NCI-H510A (cell line): ENCODE measurements around the gene USP32.
"Not testable (repeated sequence)": the region's sequence is repeated elsewhere in the genome, so short reads cannot be mapped to it uniquely, and the experiment has no call there.

ENCODE experiments used
- DNase-seq: peaks from one replicate; lab custom pipeline; 2025; lab: John Stamatoyannopoulos, UW

The USP32 gene

DNA sequence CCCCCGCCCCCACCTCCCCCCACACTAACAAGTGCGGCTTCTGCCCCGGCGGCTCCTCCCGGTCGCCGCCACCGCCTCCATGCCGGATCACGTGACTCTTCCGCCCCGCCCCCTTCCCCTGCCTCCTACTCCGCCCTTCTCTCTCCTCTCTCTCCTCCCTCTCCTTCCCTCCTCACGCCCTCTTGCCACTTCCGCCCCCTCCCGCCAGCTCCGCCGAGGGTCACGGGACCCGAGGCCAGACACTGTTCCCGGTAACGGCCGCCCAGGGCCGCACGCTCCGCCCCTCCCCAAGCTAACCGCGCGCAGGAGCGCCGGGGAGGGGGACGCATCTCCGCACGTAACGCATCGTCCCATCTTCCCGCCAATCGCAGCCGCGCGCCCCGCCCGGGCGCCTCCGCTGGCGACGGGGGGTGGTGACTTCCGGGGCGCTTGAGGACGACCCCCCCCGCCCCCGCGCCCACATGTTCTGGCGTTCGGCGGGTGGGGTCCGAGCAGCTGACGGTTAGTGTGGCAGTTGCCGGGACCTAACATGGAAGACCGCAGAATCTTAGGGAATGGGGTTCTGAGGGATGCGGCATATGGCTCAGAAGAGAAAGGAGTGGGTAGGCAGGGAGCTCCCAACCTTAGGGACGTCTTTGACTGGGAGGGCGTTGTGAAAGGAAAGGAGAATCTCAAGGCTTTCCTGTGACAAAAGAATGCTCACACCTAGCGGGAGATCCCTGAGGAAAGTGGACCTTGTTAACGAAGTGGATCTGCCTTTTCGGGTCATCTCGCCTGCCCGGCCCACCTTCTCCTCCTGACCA, at the start of gene USP32:
USP32 (minus strand) TSS at position 92 of the 803 bp plus-strand sequence. CDS start 194 bp downstream, outside the sequence.
- peak; percentile 99 for DNase-seq

DNA sequence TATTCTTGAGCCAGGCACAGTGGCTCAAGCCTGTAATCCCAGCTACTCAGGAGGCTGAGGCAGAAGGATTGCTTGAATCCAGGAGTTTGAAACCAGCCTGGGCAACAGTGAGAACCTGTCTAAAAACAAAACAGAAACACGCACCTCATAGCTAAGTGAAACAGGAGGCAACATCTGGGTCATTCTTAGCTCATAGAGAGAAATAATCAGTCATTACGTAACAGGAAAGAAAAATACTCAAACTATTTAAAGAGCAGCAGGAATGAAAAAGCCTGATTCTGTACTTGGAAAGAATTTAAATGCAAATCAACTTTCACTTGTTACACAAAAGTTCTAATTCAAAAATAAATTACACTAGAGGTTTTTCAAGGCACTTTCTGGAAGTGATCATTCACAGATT, 47.6 kb upstream of the USP32 start:
- DNase-seq = no peak

GRCh38 chr17:60436676-60437075, 44.7 kb upstream of the USP32 start:
- DNase-seq = no peak

DNA sequence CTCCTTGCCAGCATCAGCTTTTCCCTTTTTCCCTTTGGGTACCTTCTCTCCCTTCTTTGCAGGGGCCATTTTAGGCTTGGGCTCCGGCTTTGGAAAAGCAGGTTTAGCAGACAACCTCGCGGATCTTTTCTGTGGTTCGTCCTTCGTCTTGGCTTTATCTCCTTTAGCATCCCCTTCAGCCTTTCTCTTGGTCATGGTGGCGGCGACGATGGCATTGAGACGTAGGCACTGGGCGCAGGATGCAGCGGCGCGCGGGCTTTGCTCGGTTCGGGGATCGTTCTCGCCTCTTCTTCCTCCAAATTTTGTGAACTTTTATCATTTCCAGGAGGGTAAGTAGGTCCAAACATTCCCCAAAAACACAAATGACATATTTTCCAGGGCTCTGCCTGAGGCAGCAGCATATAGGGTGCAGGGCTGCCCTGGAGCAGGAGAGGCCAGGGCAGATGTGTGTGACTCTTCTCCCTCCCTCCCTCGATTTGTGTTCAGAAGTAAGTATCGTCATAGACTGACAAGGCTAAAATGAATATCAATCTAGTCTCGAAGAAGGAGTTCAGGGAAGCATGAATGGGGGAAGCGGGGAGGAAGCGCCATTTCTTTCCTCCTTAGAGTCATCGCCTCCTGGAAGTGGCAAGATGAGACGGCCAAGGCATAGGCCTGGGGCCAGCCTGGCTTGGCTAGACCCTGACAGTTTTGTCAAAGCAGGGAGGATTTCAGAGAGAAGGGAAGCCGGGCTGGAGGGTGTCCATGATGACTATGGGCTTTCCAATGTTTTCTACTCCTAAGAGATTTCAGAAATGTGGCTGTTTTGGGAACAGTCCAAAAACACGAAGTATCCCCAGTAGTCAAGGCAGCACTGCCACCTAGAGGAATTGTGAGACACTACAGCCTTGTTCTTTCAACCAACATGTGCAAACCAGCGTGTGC, 43.6 kb upstream of the USP32 start:
- peak; percentile 33 for DNase-seq

GRCh38 chr17:60433021-60433997, 41.4 kb upstream of the USP32 start:
- DNase-seq = not testable (repeated sequence)

GRCh38 chr17:60430561-60430960, 38.6 kb upstream of the USP32 start:
- not testable (repeated sequence) for DNase-seq

GRCh38 chr17:60428491-60428890, 36.6 kb upstream of the USP32 start:
- not testable (repeated sequence) for DNase-seq

DNA sequence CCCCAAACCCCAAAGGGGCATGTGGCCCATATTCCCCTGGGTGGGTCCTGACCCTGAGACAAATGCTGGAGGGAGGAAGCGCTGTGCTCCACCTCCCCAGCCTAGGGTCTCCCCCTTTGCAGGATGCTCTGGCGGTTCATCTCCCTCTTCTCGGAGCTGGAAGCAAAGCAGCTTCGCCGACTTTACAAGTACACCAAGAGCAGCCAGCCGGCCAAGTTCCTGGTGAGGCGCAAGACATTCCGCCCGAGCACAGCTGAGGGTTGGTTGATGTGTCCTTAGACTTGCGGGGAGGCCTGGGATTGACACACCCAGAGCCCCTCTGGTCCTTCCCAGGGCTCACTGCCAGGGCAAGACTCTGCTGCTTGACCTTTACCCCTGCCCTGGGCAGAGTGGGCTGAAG, 34.7 kb upstream of the USP32 start:
- no peak for DNase-seq

DNA sequence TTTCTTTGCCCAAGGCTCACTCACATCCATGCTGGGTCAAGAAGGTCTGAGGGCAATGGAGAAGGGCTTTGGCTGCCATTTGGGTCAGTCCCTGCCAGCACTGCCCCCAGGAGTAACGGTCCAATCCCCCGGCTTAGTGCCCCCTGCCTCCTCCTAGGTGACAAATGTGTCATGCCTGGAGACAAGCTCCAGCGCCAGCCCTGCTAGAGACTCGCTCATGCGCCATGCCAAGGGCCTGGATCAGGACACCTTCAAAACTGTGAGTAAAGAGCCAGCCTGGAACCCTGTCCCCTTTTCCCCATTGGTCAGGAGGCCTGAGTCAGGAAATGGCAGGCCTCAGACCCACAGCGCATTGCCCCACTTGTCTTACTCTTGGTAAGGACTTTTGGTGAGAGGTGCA, 33.7 kb upstream of the USP32 start:
- DNase-seq = no peak

GRCh38 chr17:60423865-60424264, 31.9 kb upstream of the USP32 start:
- DNase-seq = no peak

DNA sequence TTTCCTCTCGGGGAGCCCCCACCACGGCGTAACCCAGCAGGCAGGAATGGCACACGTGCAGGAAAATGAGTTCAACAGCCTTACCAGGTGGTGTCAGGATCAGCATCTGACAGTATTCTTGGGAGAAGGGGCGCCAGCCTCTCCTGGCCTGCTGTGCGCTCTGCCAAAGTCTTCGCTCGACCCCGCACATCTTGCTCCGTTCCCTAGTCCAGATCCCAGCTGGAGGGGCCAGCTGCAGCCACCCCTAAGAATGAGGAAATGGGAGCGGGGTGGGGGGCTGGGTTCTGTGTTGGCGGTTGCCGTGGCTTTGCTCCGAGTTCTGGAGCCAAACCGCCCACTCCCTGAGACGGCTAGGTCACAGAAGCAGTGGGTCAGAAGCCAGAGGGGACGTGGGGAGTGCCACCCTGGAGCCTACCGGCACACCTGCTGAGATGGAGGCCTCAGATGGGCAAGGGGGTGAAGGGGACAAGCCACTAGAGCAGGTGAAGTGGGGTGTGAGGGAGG, 30.3 kb upstream of the USP32 start, which contains the start of gene CHCT1:
CHCT1 (plus strand) TSS at position 328 of the 504 bp plus-strand sequence; CDS start at position 432, 104 bp downstream.
- no peak for DNase-seq

- DNase-seq = peak; percentile 52
These were observed 29.6 kb upstream of the USP32 start for GRCh38 chr17:60421273-60422161.

DNA sequence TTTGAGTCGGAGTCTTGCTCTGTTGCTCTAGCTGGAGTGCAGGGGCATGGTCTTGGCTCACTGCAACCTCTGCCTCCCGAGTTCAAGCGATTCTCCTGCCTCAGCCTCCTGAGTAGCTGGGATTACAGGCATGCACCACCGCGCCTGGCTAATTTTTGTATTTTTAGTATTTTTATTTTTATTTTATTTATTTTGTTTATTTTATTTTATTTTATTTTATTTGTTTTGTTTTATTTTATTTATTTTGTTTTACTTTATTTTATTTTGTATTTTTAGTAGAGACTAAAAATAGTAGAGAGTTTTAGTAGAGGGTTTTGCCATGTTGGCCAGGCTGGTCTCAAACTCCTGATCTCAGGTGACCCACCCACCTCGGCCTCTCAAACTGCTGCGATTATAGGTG, 27.9 kb upstream of the USP32 start:
- not testable (repeated sequence) for DNase-seq

DNA sequence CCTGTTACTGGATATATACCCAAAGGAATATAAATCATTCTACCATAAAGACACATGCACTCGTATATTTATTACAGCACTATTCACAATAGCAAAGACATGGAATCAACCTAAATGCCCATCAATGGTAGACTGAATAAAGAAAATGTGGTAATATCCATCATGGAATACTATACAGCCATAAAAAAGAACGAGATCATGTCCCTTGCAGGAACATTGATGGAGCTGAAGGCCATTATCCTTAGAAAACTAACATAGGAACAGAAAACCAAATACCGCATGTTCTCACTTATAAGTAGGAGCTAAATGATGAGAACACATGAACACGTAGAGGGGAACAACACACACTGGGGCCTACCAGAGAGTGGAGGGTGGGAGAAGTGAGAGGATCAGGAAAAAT, 27.1 kb upstream of the USP32 start:
- not testable (repeated sequence) for DNase-seq

GRCh38 chr17:60416368-60416925, 24.5 kb upstream of the USP32 start:
- DNase-seq = no peak

DNA sequence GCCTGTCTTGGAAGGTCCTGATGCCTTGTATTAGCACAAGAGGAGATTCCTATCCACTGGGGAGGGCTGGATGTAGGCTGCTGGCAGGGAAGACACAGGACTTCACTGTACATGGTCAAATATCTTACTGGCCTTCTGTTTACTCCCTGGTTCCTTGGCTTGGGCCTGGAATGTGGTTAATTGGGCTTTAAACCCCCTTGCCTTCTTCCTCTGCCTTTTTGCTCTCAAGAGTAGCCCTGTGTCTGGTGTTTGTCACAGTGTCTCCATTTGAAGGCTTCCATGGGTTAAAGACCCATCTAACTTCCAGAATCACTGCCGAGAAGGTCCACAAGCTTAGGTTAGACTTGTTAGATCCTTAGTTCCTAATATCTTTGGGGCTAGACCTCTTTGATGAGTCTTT, 23.2 kb upstream of the USP32 start:
- DNase-seq = no peak

DNA sequence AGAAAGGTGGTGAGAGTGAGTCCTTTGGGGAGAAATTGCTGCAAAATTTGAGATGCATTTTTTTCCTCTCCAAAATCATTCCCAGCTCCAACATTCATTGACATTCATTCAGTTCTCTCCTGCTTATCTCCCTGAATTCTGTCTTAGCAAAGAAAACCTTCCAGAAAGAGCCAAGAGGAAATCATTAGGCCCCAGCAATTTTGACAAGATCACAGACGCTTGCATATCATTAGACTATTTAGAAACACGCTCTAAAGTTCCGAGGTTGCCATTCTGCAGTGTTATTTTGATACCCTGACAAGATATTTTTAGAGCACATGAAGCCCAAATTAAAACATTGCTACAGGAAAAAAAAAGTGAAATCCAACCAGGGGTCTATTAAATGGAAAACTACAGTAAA, 20.8 kb upstream of the USP32 start:
- DNase-seq = no peak

DNA sequence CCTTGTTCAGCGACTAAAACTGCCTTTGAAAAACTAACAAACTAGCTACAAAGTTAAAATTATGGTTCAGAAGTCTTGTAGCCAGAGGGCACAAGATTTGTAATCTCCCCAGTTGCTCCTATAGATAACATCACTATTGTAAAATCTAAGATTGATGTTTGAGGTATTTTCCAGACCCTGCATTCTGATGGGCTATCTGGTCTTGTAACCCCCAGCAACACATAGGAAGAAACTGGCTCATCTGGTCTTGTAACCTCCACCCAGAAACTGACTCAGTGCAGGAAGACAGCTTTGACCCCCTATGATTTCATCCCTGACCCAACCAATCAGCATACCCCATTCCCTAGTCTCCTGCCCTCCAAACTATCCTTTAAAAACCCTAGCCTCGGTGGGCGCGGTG, 18.1 kb upstream of the USP32 start:
- no peak for DNase-seq

DNA sequence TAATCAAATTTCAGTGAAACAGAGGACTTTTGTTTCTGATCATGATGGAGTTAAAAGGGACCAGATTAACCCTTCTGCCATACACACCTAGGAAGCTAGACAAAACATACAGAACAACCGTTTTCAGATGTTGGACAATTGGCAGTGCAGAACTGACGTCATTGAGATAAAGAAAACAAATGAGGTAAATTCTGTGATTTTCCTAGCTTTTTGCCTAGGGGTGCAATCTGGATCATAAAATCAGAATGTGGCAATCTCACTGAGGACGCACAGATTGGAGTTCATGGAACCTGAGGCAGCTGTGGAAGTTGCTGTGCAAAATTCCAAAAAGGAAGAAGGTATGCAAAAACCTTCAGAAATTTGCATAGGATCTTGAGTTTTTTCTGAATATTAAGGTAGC, 15.0 kb upstream of the USP32 start:
- no peak for DNase-seq

DNA sequence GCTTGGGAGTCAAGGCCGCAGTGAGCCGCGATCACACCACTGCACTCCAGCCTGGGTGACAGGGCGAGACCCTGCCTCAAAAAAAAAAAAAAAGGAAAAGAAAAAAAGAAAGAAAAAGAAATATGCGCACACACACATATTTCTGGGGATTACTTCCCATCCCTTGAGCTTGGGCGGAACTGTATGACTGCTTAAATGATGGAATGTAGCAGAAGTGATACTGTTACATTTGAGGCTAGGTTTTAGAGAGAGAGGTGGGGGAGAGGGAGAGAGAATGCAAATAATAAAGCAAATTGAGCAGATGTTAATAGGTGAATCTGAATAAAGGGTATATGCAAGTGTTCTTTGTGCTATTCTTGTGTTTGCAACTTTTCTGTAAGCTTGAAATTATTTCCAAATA, 12.0 kb upstream of the USP32 start:
- no peak for DNase-seq
